ENCODE data around the gene MRAP.

GRCh38 chr21:32340863-32341848 lies 42.5 kb downstream of the MRAP start:
- TF ChIP-seq CTCF (IDR thresholded peaks at IDR 0.05) = no peak
- no peak for TF ChIP-seq HDAC2 (IDR thresholded peaks at IDR 0.05)
- no peak for TF ChIP-seq POLR2A (IDR thresholded peaks at IDR 0.05; ENCODE audit: low read length)
- TF ChIP-seq HES2 (IDR thresholded peaks at IDR 0.05) = no peak

All from A549 (cell line).